Vagina (tissue), 2 donors: ENCODE results near the gene IER5L. TPM values are rescaled to one million over a fixed set of nuclear protein-coding genes. Genes with fewer than 3 reads are reported as not detected.
A peak's percentile ranks its signal among the peaks of the same experiment; 100 is the strongest.

Experiments
- DNase-seq, 2 donors: peaks; one replicate each; pipeline ENCODE4 v3.0.0-alpha.2; 2017; ENCODE audit errors: extremely low spot score in 2 of 2
- H3K27ac ChIP-seq: fragments of 200-600 bp; sonication (generic); one replicate; pipeline ENCODE4 v1.5.1; 2019
- H3K27me3 ChIP-seq: fragments of 200-600 bp; sonication (generic); one replicate; pipeline ENCODE4 v1.5.1; 2019
- H3K36me3 ChIP-seq, 2 donors: fragments of 200-600 bp; sonication (generic); one replicate each; pipeline ENCODE4 v1.5.1; 2017 to 2019
- H3K4me1 ChIP-seq: fragments of 200-600 bp; sonication (generic); one replicate; pipeline ENCODE4 v1.5.1; 2019
- H3K4me3 ChIP-seq, 2 donors: fragments of 200-600 bp; sonication (generic); 1 replicate in 1 of 2; 2 replicates in 1 of 2; pipeline ENCODE4 v1.5.1; 2016 to 2019
- H3K9me3 ChIP-seq: fragments of 200-600 bp; sonication (generic); one replicate; pipeline ENCODE4 v1.5.1; 2019
- POLR2A ChIP-seq, 2 donors: fragments of 450-650 bp; IDR thresholded peaks; one replicate each; pipeline ENCODE4 v1.6.1; 2017; ENCODE audit warnings: antibody characterized with exemption in 2 of 2, mild to moderate bottlenecking in 2 of 2, moderate library complexity in 2 of 2
- POLR2AphosphoS5 ChIP-seq, 2 donors: sonication (generic); formaldehyde crosslinking; IDR thresholded peaks; one replicate each; pipeline ENCODE4 v1.9.0; 2017; ENCODE audit warnings: antibody characterized with exemption in 2 of 2, mild to moderate bottlenecking in 2 of 2, low read depth in 1 of 2; ENCODE audit not compliant: insufficient read depth in 1 of 2
- intact Hi-C: fragments of 100-400 bp; cut with DNase I; formaldehyde crosslinking; loops from one replicate; pipeline ENCODE4 v1.15.1; 2023
- total RNA-seq: library from RNA; depleted of rRNA; stranded (reverse); fragments of >200 nt; gene quantifications from one replicate; pipeline ENCODE4 v1.2.3, GENCODE V29; 2016
- TF ChIP-seq, protein P1 (sequence below), 3 experiments: fragments of 450-650 bp in 2 of 3; fragments of 200-600 bp in 1 of 3; sonication (generic) in 1 of 3; IDR thresholded peaks; one replicate each; pipeline ENCODE4 v1.5.1; 2017 to 2019; ENCODE audit warnings: antibody characterized with exemption in 3 of 3, mild to moderate bottlenecking in 2 of 3, moderate library complexity in 2 of 3

The IER5L gene
- total RNA-seq, 1 donor from 2014 or later: 34.4 TPM

DNA sequence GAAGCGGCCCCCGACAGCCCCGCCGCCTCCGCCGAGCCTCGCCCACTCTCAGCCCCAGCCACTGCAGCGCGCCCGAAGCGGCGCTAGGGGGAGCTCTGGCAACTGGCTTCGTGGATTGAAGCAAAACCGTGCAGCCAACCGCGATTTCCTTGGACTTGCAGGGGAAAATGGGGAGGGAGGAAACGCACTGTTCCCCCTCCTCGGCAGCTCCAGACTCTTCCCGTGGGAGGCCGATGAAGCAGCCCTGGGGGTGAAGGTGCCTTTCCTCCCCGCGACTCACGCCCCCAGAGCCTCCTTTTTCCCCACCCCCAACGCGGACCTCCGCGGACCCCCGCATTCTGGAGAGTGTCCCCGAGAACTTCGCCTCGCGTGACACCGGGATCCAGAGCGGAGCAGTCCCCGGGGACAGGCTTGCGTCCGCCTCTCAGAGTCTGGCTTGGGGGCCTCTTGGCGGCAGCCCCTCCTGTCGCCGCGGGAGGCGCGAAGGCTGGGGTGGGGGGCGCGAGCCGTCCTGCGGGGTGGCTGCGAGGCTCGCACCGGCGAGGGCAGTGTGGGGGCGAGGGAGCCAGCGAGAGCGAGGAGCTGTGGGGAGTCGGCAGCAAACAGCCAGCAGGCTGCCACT is 3.8 kb downstream of the IER5L start:
- Histone ChIP-seq H3K9me3 (no peaks in the 10 kb centered on the region), H3K27ac (peak overlapping the region; percentile 99), H3K36me3 (no peaks in the 10 kb centered on the region), H3K4me3 (peak overlapping the region; percentile 77 to 99), H3K27me3 (no peaks in the 10 kb centered on the region), H3K4me1 (peaks cover 34% of the 10 kb centered on the region)
- TF ChIP-seq POLR2AphosphoS5 (IDR thresholded peaks at IDR 0.05; ENCODE audit: insufficient read depth in 1 of 2, low read depth in 1 of 2): peak; percentile 83
- peak in 1 of 2 donors; percentile 44 for TF ChIP-seq POLR2A (IDR thresholded peaks at IDR 0.05)
- TF ChIP-seq, protein P1, sequence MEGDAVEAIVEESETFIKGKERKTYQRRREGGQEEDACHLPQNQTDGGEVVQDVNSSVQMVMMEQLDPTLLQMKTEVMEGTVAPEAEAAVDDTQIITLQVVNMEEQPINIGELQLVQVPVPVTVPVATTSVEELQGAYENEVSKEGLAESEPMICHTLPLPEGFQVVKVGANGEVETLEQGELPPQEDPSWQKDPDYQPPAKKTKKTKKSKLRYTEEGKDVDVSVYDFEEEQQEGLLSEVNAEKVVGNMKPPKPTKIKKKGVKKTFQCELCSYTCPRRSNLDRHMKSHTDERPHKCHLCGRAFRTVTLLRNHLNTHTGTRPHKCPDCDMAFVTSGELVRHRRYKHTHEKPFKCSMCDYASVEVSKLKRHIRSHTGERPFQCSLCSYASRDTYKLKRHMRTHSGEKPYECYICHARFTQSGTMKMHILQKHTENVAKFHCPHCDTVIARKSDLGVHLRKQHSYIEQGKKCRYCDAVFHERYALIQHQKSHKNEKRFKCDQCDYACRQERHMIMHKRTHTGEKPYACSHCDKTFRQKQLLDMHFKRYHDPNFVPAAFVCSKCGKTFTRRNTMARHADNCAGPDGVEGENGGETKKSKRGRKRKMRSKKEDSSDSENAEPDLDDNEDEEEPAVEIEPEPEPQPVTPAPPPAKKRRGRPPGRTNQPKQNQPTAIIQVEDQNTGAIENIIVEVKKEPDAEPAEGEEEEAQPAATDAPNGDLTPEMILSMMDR (IDR thresholded peaks at IDR 0.05): peak; percentile 81 to 98 (median 98)
- intact Hi-C loops: loop anchor here (2.0 to 10.0 kb wide), 2 partner anchors 81 to 437 kb away; no protein-coding TSS in a partner anchor
- no peak for DNase-seq

DNA sequence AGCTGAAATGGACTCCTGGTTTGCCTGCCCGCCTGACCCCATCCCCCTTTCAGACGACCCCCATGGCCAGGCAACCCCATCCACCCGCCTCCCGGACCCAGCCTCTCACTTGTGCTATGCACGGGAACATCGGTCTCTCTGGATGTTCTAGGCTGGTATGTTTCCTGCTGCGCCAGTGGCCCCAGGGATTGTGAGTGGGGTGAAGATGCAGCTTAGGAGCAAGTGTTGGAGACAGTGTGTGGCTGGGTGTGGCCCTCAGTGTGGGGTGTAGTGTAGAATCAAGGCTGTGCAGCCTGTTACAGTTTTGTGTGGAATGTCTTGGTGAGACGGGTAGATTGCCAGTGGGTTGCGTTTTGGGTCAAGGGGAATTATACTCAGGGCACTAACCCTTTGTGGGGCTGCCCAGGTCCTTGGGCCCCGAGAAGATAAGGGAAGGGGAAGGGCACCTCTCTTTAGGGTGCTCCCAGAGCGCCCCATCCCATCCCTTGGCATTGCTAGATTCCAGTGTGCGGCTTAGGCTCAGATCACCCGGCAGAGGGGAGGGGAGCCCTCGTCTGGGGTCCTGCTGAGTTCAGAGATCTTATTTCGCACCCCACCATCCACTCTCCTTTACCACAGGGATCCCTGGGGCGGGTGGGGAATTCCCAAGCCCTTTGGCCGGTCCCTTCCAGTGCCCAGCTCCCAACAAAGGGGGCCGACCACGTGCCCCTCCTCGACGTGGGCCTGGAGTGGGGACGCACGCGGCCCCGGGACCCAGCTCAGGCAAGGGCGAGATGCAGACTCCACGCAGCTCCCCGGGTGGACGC is 4.6 kb downstream of the IER5L start:
- intact Hi-C loops: loop anchor here (2.0 to 10.0 kb wide), 2 partner anchors 81 to 437 kb away; no protein-coding TSS in a partner anchor
- H3K9me3 ChIP-seq: no peaks in the 10 kb centered on the region
- DNase-seq: no peak
- H3K4me1 ChIP-seq: peaks cover 28% of the 10 kb centered on the region
- peak overlapping the region; percentile 77 to 99 for H3K4me3 ChIP-seq
- no peaks in the 10 kb centered on the region for H3K27me3 ChIP-seq
- TF ChIP-seq POLR2AphosphoS5 (IDR thresholded peaks at IDR 0.05; ENCODE audit: insufficient read depth in 1 of 2, low read depth in 1 of 2) (no peak), POLR2A (IDR thresholded peaks at IDR 0.05) (no peak)
- TF ChIP-seq, protein P1 (IDR thresholded peaks at IDR 0.05): no peak
- H3K27ac ChIP-seq: peak overlapping the region; percentile 99
- no peaks in the 10 kb centered on the region for H3K36me3 ChIP-seq

- Histone ChIP-seq H3K36me3 (no peaks in the 10 kb centered on the region), H3K9me3 (no peaks in the 10 kb centered on the region), H3K4me3 (no peak overlapping the region), H3K27ac (peak overlapping the region; percentile 99), H3K4me1 (peaks cover 32% of the 10 kb centered on the region), H3K27me3 (no peaks in the 10 kb centered on the region)
- intact Hi-C loops: loop anchor here (10.0 kb wide), 1 partner anchor 82 kb away; no protein-coding TSS in a partner anchor
- TF ChIP-seq, protein P1 (IDR thresholded peaks at IDR 0.05): no peak
- TF ChIP-seq POLR2AphosphoS5 (IDR thresholded peaks at IDR 0.05; ENCODE audit: insufficient read depth in 1 of 2, low read depth in 1 of 2) (no peak), POLR2A (IDR thresholded peaks at IDR 0.05) (no peak)
- DNase-seq: no peak
These were observed 5.2 kb downstream of the IER5L start for GRCh38 chr9:129172816-129173215.

DNA sequence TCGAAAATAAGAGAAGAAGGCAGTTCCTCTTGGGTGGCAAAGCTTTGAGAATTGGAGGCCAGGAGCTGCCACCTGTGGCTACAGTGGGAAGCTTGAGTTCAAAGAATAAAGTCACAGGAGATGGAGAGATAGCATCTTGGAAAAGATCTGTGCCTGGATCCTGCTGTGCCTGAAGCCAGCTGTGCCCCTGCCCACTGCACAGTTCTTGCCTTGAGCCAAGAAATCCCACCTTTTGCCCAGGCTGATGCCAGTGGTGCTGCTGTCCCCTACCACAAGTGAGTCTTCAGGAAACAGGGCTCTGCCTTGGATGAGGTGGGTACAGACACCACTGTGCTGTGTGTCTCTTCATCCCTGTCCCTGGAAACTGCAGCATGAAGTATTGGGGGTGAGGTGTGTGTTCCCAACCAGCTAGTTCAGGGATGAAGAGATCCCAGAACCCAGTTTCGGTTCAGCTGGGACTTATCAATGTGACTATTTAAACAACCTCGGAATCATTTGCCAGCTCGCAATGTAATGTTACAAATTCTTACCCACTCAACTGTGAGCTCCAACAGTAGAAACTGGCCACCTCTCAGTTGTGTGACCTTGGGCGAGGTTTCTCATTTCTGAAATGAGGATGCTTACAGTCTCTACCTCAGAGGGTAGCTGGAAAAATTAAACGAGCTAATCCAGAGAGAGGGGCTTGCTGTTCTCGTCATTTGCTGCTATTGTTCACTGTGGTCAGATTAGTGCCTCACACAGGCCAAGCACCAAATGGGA is 5.9 kb downstream of the IER5L start:
- no peak for DNase-seq
- Histone ChIP-seq H3K4me1 (peaks cover 38% of the 10 kb centered on the region), H3K4me3 (no peak overlapping the region), H3K27me3 (no peaks in the 10 kb centered on the region), H3K9me3 (no peaks in the 10 kb centered on the region), H3K36me3 (no peaks in the 10 kb centered on the region), H3K27ac (peak overlapping the region; percentile 99)
- intact Hi-C loops: loop anchor here (10.0 kb wide), 1 partner anchor 83 kb away; no protein-coding TSS in a partner anchor
- no peak for TF ChIP-seq POLR2A (IDR thresholded peaks at IDR 0.05)
- no peak for TF ChIP-seq POLR2AphosphoS5 (IDR thresholded peaks at IDR 0.05; ENCODE audit: insufficient read depth in 1 of 2, low read depth in 1 of 2)

DNA sequence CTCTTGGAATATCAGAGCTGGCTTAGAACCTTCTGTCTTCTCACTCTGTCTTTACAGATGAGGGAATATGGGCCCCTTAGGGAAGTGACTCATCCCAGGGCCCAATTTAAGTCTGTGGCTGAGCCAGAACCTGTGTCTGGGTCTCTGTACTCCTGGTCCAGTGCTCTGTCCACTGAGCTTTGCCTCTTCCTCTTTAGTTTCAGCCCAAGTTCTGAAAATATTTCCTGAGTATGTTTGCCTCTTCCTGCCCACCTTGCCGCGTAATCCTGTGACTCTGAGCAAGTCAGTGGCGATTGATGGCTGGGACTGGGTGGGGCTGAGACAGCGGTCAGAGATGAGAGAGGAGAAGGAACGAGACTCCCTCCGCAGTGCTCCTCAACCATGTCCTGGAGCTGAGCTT is 7.8 kb downstream of the IER5L start:
- Histone ChIP-seq H3K27ac (peak overlapping the region; percentile 37), H3K4me1 (peaks cover 49% of the 10 kb centered on the region), H3K9me3 (no peaks in the 10 kb centered on the region), H3K4me3 (no peak overlapping the region), H3K27me3 (no peaks in the 10 kb centered on the region), H3K36me3 (no peaks in the 10 kb centered on the region)
- TF ChIP-seq POLR2AphosphoS5 (IDR thresholded peaks at IDR 0.05; ENCODE audit: insufficient read depth in 1 of 2, low read depth in 1 of 2) (no peak), POLR2A (IDR thresholded peaks at IDR 0.05) (no peak)
- TF ChIP-seq, protein P1 (IDR thresholded peaks at IDR 0.05): no peak
- intact Hi-C loops: loop anchor here (10.0 kb wide), 1 partner anchor 85 kb away; no protein-coding TSS in a partner anchor
- no peak for DNase-seq
